SKM-1 (cell line): ENCODE data around the gene PDE1A.
"Not testable (repeated sequence)": the region's sequence is repeated elsewhere in the genome, so short reads cannot be mapped to it uniquely, and the experiment has no call there.

Source experiments
- DNase-seq: peaks from one replicate; lab custom pipeline; 2025; ENCODE audit not compliant: unreplicated experiment; lab: John Stamatoyannopoulos, UW

The PDE1A gene

GRCh38 chr2:182410120-182410519 is 16.7 kb downstream of the PDE1A start:
- no peak for DNase-seq

GRCh38 chr2:182406221-182406620 is 20.6 kb downstream of the PDE1A start:
- no peak for DNase-seq

- no peak for DNase-seq
Measured at GRCh38 chr2:182404975-182405561, 21.8 kb downstream of the PDE1A start.

- DNase-seq: no peak
Measured at GRCh38 chr2:182404092-182404491, 22.7 kb downstream of the PDE1A start.

- no peak for DNase-seq
Measured at GRCh38 chr2:182393270-182393760, 33.5 kb downstream of the PDE1A start.

GRCh38 chr2:182391443-182391842 is 35.4 kb downstream of the PDE1A start:
- DNase-seq: no peak

- DNase-seq: not testable (repeated sequence)
Measured at GRCh38 chr2:182386267-182386880, 40.5 kb downstream of the PDE1A start.

- DNase-seq: no peak
Measured at GRCh38 chr2:182384860-182385259, 42.0 kb downstream of the PDE1A start.

- DNase-seq: no peak
Measured at GRCh38 chr2:182381225-182381624, 45.6 kb downstream of the PDE1A start.

GRCh38 chr2:182379241-182379640 is 47.6 kb downstream of the PDE1A start:
- DNase-seq: no peak

GRCh38 chr2:182378759-182379158 is 48.1 kb downstream of the PDE1A start:
- DNase-seq: no peak

GRCh38 chr2:182377467-182377866 is 49.4 kb downstream of the PDE1A start:
- DNase-seq: no peak

GRCh38 chr2:182375862-182376261 is 51.0 kb downstream of the PDE1A start:
- no peak for DNase-seq

GRCh38 chr2:182372661-182373060 is 54.2 kb downstream of the PDE1A start:
- DNase-seq: no peak

GRCh38 chr2:182368996-182369395 is 57.8 kb downstream of the PDE1A start:
- no peak for DNase-seq

GRCh38 chr2:182368446-182368845 is 58.4 kb downstream of the PDE1A start:
- DNase-seq: no peak

GRCh38 chr2:182367401-182367800 is 59.4 kb downstream of the PDE1A start:
- no peak for DNase-seq

- no peak for DNase-seq
Measured at GRCh38 chr2:182366628-182367027, 60.2 kb downstream of the PDE1A start.

GRCh38 chr2:182365855-182366254 is 61.0 kb downstream of the PDE1A start:
- DNase-seq: no peak

GRCh38 chr2:182361477-182361876 is 65.4 kb downstream of the PDE1A start:
- DNase-seq: no peak

GRCh38 chr2:182360663-182361260 is 66.1 kb downstream of the PDE1A start:
- no peak for DNase-seq

- DNase-seq: no peak
Measured at GRCh38 chr2:182359990-182360662, 66.7 kb downstream of the PDE1A start.
